ENCODE results near the gene LIN28A.

DNA sequence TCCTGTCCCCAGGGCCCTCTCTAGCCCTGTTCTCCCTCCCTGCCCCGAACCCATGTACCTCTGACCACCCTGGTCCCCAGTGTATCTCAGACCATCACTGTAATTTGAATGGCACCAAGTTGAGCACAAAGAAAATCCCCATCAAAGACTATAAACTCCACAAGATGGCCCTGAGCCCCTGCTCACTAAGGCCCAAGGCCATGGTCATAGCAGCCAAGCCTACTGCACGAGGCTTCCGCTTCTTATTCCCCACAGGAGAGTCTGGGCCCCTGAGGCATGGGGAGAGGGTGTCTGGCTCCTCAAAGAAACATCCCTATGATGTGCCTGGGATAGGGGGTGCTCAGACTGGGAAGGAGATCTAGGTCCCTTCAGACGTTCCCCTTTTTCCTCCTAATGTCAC lies 42.6 kb upstream of the LIN28A start:
- TF ChIP-seq, protein P1, sequence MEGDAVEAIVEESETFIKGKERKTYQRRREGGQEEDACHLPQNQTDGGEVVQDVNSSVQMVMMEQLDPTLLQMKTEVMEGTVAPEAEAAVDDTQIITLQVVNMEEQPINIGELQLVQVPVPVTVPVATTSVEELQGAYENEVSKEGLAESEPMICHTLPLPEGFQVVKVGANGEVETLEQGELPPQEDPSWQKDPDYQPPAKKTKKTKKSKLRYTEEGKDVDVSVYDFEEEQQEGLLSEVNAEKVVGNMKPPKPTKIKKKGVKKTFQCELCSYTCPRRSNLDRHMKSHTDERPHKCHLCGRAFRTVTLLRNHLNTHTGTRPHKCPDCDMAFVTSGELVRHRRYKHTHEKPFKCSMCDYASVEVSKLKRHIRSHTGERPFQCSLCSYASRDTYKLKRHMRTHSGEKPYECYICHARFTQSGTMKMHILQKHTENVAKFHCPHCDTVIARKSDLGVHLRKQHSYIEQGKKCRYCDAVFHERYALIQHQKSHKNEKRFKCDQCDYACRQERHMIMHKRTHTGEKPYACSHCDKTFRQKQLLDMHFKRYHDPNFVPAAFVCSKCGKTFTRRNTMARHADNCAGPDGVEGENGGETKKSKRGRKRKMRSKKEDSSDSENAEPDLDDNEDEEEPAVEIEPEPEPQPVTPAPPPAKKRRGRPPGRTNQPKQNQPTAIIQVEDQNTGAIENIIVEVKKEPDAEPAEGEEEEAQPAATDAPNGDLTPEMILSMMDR (IDR thresholded peaks at IDR 0.05): no peak
- TF ChIP-seq POLR2AphosphoS5 (IDR thresholded peaks at IDR 0.05; ENCODE audit: low read depth, low read length) (no peak), RFX5 (IDR thresholded peaks at IDR 0.05; ENCODE audit: low read length) (no peak), SMC3 (IDR thresholded peaks at IDR 0.05; ENCODE audit: low read depth, low read length) (no peak), TAF1 (IDR thresholded peaks at IDR 0.05; ENCODE audit: borderline replicate concordance, low read depth, low read length) (no peak), YY1 (IDR thresholded peaks at IDR 0.05; ENCODE audit: low read depth) (no peak), EZH2phosphoT487 (IDR thresholded peaks at IDR 0.05; ENCODE audit: borderline replicate concordance, low read depth) (no peak), CHD2 (IDR thresholded peaks at IDR 0.05; ENCODE audit: low read length, partially characterized antibody) (no peak)

All from SK-N-SH (cell line).